Motor neuron (in vitro differentiated cells): ENCODE results near the gene PGAP3. TPM values are rescaled to one million over a fixed set of nuclear protein-coding genes. Genes with fewer than 3 reads are reported as not detected.

Source experiments
- ATAC-seq, 8 experiments: fragments of 200-7000 bp; cut with Tn5 transposase; replicated peaks in 6 of 8; 2 replicates each; pipeline ENCODE4 v1.8.0; 2021; ENCODE audit warnings: mild to moderate bottlenecking in 8 of 8, moderate library complexity in 8 of 8
- H3K27ac ChIP-seq, 2 donors: fragments of 250-450 bp; sonication (Bioruptor Pico); 2 replicates each; pipeline ENCODE4 v1.9.0; 2021; ENCODE audit warnings: antibody characterized with exemption in 2 of 2, mild to moderate bottlenecking in 2 of 2, moderate library complexity in 1 of 2
- H3K4me1 ChIP-seq, 2 donors: fragments of 250-450 bp; sonication (Bioruptor Pico); replicated peaks in 1 of 2; 2 replicates each; pipeline ENCODE4 v1.6.1; 2021; ENCODE audit warnings: antibody characterized with exemption in 2 of 2, mild to moderate bottlenecking in 2 of 2, moderate library complexity in 1 of 2
- H3K4me3 ChIP-seq, 5 donors: fragments of 250-450 bp; sonication (Bioruptor Pico); 2 replicates each; pipeline ENCODE4 v1.9.0; 2021; ENCODE audit warnings: antibody characterized with exemption in 5 of 5, mild to moderate bottlenecking in 5 of 5, moderate library complexity in 4 of 5
- WGBS, 10 experiments: fragments of 450-650 bp; shearing (Covaris generic); methylation state at CpG; one replicate each; pipeline ENCODE4 v1.0.0; 2022; 5-methylcytosine and 5-hydroxymethylcytosine counted together
- in situ Hi-C, 9 experiments: fragments of 400-800 bp; cut with MboI; loops; one replicate each; pipeline ENCODE4 v1.15.0; 2021; ENCODE audit warnings: low sequenced_read_pairs in 9 of 9, low pct_unique_long_range_greater_than_20kb in 2 of 9; ENCODE audit not compliant: unreplicated experiment in 9 of 9
- total RNA-seq, 8 experiments: library from RNA; unstranded; fragments of 300-600 nt; gene quantifications; 2 replicates each; pipeline versions ENCODE4 v1.2.3 to v1.2.4, GENCODE V29; 2022

The PGAP3 gene
- total RNA-seq, 8 experiments from 2014 or later = 4.6 to 16.6 (median 8.1) TPM

GRCh38 chr17:39709319-39709997 lies 21.6 kb upstream of the PGAP3 start:
- no peak for ATAC-seq
- H3K4me1 ChIP-seq = no peaks in the 10 kb centered on the region
- H3K27ac ChIP-seq = no peak overlapping the region
- H3K4me3 ChIP-seq = no peak overlapping the region
- in situ Hi-C loops = no loop called here
- WGBS, 10 experiments = 73 to 95% (median 85%) methylated on average over 1 to 7 of the region's 14 CpGs; no CpG with 5 or more reads in 4 of the 10 experiments

- ATAC-seq = no peak
- in situ Hi-C loops = no loop called here
These were observed 19.1 kb upstream of the PGAP3 start for GRCh38 chr17:39706921-39707337.

GRCh38 chr17:39706383-39706782 lies 18.5 kb upstream of the PGAP3 start:
- in situ Hi-C loops = no loop called here
- Histone ChIP-seq H3K27ac (no peak overlapping the region), H3K4me1 (peaks cover 0 to 8% of the 10 kb centered on the region in 2 donors), H3K4me3 (no peak overlapping the region)
- 17 to 100% (median 95%) methylated on average over 1 to 2 of the region's 8 CpGs; no CpG with 5 or more reads in 6 of the 10 experiments for WGBS, 10 experiments
- no peak for ATAC-seq

More at GRCh38 chr17:39706921-39707337, 19.1 kb upstream of the PGAP3 start:
- Histone ChIP-seq H3K4me1 (peaks cover 0 to 8% of the 10 kb centered on the region in 2 donors), H3K27ac (no peak overlapping the region), H3K4me3 (no peak overlapping the region)
- 14 to 100% (median 80%) methylated on average over 1 to 2 of the region's 7 CpGs; no CpG with 5 or more reads in 5 of the 10 experiments for WGBS, 10 experiments

- ATAC-seq = no peak
- Histone ChIP-seq H3K4me1 (peaks cover 0 to 13% of the 10 kb centered on the region in 2 donors), H3K4me3 (no peak overlapping the region), H3K27ac (no peak overlapping the region)
- in situ Hi-C loops = no loop called here
- 73 to 100% (median 100%) methylated on average over 1 to 3 of the region's 12 CpGs; no CpG with 5 or more reads in 6 of the 10 experiments for WGBS, 10 experiments
These were observed 18.0 kb upstream of the PGAP3 start for GRCh38 chr17:39705786-39706348.

- H3K27ac ChIP-seq = no peak overlapping the region
- no peak overlapping the region for H3K4me3 ChIP-seq
- peaks cover 0 to 13% of the 10 kb centered on the region in 2 donors for H3K4me1 ChIP-seq
- no peak for ATAC-seq
- 0 to 89% (median 69%) methylated on average over 1 to 3 of the region's 11 CpGs; no CpG with 5 or more reads in 5 of the 10 experiments for WGBS, 10 experiments
- in situ Hi-C loops = no loop called here
These were observed 17.1 kb upstream of the PGAP3 start for GRCh38 chr17:39704821-39705551.

GRCh38 chr17:39703913-39704312 lies 16.1 kb upstream of the PGAP3 start:
- in situ Hi-C loops = no loop called here
- Histone ChIP-seq H3K27ac (no peak overlapping the region), H3K4me3 (no peak overlapping the region), H3K4me1 (peaks cover 0 to 19% of the 10 kb centered on the region in 2 donors)
- ATAC-seq = no peak
- WGBS, 10 experiments = 50 to 95% (median 89%) methylated on average over 2 to 5 of the region's 5 CpGs; no CpG with 5 or more reads in 4 of the 10 experiments

GRCh38 chr17:39702901-39703893 lies 15.3 kb upstream of the PGAP3 start:
- Histone ChIP-seq H3K4me1 (peaks cover 0 to 19% of the 10 kb centered on the region in 2 donors), H3K27ac (no peak overlapping the region), H3K4me3 (no peak overlapping the region)
- in situ Hi-C loops = no loop called here
- ATAC-seq = peak in 2 of 8 experiments; percentile 12 to 23
- 43 to 83% (median 75%) methylated on average over 1 to 6 of the region's 12 CpGs; no CpG with 5 or more reads in 4 of the 10 experiments for WGBS, 10 experiments

- no peak overlapping the region for H3K27ac ChIP-seq
- 0 to 85% (median 69%) methylated on average over 1 to 3 of the region's 4 CpGs; no CpG with 5 or more reads in 2 of the 10 experiments for WGBS, 10 experiments
- no peak for ATAC-seq
- no peak overlapping the region for H3K4me3 ChIP-seq
- in situ Hi-C loops = no loop called here
- H3K4me1 ChIP-seq = peaks cover 0 to 19% of the 10 kb centered on the region in 2 donors
These were observed 14.0 kb upstream of the PGAP3 start for GRCh38 chr17:39701784-39702422.

GRCh38 chr17:39701012-39701783 lies 13.3 kb upstream of the PGAP3 start:
- Histone ChIP-seq H3K4me1 (peaks cover 0 to 22% of the 10 kb centered on the region in 2 donors), H3K27ac (no peak overlapping the region), H3K4me3 (peak overlapping the region in 4 of 5 donors; percentile 38 to 50 (median 48))
- 0 to 50% (median 0%) methylated on average over 1 to 3 of the region's 10 CpGs; no CpG with 5 or more reads in 5 of the 10 experiments for WGBS, 10 experiments
- in situ Hi-C loops = no loop called here
- ATAC-seq = no peak

- 0 to 13% (median 10%) methylated on average over 1 to 7 of the region's 57 CpGs; no CpG with 5 or more reads in 7 of the 10 experiments for WGBS, 10 experiments
- in situ Hi-C loops = no loop called here
- Histone ChIP-seq H3K4me1 (peaks cover 6 to 30% of the 10 kb centered on the region in 2 donors), H3K27ac (peak overlapping the region in 1 of 2 donors; percentile 62), H3K4me3 (peak overlapping the region; percentile 28 to 50 (median 47))
- peak; percentile 50 to 77 (median 62) for ATAC-seq
These were observed 12.5 kb upstream of the PGAP3 start for GRCh38 chr17:39700148-39700987.

- H3K4me1 ChIP-seq = peaks cover 9 to 36% of the 10 kb centered on the region in 2 donors
- 0 to 3% (median 0%) methylated on average over 2 to 8 of the region's 20 CpGs; no CpG with 5 or more reads in 4 of the 10 experiments for WGBS, 10 experiments
- ATAC-seq = peak; percentile 58 to 92 (median 67)
- in situ Hi-C loops = no loop called here
- H3K27ac ChIP-seq = peak within 1 kb of the TSS in 1 of 2 donors; percentile 62
- peak within 1 kb of the TSS; percentile 28 to 50 (median 47) for H3K4me3 ChIP-seq
These were observed 11.9 kb upstream of the PGAP3 start, which contains the start of gene ERBB2 for GRCh38 chr17:39699818-39700147. Gene ERBB2, plus strand, starts transcription at chr17:39700064. Its CDS starts 175 bp downstream, at chr17:39700239.
